ENCODE measurements around the gene FGF4.

FGF4 gene

DNA sequence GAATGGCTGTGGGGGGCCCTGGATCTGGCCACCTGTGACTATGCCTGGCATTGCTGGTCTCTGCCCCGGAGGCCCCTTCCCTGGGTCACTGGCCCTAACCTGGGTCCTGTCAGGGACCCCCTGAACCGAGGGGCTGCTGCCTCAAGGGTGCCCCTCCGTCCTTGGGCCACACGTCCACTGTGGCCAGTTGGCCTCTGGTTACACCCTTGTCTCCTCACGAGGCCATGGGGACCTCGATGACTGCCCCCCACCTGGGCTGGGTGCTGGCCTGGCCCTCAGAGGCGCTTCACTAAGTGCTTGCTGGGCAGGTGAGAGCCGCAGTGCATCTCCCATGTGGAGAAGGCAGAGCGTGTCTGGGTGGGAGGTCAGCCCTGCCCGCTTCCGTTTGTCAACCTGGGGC lies 44.0 kb downstream of the FGF4 start:
- Mint-ChIP-seq H3K27ac (no peak overlapping the region), H3K27me3 (ENCODE audit: low read depth, poor library complexity) (peaks cover 61% of the 10 kb centered on the region), H3K4me1 (peaks cover 22% of the 10 kb centered on the region), H3K36me3 (ENCODE audit: low read depth) (peaks cover 8% of the 10 kb centered on the region), H3K9me3 (peaks cover 19% of the 10 kb centered on the region), H3K4me3 (no peak overlapping the region)
- TF ChIP-seq, protein P1, sequence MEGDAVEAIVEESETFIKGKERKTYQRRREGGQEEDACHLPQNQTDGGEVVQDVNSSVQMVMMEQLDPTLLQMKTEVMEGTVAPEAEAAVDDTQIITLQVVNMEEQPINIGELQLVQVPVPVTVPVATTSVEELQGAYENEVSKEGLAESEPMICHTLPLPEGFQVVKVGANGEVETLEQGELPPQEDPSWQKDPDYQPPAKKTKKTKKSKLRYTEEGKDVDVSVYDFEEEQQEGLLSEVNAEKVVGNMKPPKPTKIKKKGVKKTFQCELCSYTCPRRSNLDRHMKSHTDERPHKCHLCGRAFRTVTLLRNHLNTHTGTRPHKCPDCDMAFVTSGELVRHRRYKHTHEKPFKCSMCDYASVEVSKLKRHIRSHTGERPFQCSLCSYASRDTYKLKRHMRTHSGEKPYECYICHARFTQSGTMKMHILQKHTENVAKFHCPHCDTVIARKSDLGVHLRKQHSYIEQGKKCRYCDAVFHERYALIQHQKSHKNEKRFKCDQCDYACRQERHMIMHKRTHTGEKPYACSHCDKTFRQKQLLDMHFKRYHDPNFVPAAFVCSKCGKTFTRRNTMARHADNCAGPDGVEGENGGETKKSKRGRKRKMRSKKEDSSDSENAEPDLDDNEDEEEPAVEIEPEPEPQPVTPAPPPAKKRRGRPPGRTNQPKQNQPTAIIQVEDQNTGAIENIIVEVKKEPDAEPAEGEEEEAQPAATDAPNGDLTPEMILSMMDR (IDR thresholded peaks at IDR 0.05), result no peak
- no peak for DNase-seq

DNA sequence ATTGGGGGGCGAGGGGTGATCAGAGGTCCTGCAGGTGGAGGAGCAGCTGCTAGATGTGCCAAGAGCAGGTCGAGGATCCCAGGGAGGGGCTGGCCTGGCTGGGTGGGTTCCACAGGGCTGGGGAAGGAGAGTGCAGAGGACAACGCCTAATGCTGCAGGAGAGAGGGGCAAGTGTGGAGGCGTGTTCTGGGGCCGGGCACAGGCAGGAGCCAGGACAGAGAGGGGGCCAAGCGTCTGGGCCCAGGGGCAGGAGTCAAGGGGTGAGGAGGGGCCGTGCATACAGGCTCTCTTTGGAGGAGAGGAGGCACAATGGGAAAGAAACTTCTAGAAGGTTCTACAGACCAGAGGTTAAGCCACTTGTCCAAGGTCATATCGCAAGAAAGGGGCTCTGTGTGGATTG lies 44.6 kb downstream of the FGF4 start:
- Mint-ChIP-seq H3K4me1 (peaks cover 27% of the 10 kb centered on the region), H3K4me3 (no peak overlapping the region), H3K9me3 (peaks cover 19% of the 10 kb centered on the region), H3K27me3 (ENCODE audit: low read depth, poor library complexity) (peaks cover 65% of the 10 kb centered on the region), H3K27ac (no peak overlapping the region), H3K36me3 (ENCODE audit: low read depth) (peaks cover 8% of the 10 kb centered on the region)
- TF ChIP-seq, protein P1 (IDR thresholded peaks at IDR 0.05), result no peak
- DNase-seq, result no peak

DNA sequence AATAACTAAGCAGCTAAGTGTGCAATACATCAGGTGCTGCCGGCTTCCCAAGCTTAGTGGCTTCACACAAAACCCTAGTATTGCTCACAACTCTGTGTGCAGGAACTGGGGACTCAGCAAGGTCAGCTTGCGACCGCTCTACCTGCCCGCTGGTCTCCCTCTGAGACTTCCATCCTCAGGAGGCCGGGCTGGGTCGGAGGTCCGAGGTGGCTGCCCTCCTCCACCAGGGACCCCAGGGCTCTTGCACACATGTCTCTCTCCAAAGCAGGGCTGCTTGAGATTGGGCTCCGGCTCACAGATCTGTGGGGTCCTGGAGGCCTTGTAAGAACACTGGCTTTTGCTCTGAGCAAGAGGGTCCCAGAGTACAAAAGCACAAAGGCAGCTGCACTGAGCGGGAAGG lies 45.9 kb downstream of the FGF4 start:
- H3K36me3 Mint-ChIP-seq (ENCODE audit: low read depth), result peaks cover 5% of the 10 kb centered on the region
- DNase-seq, result no peak
- peaks cover 70% of the 10 kb centered on the region for H3K27me3 Mint-ChIP-seq (ENCODE audit: low read depth, poor library complexity)
- peaks cover 27% of the 10 kb centered on the region for H3K4me1 Mint-ChIP-seq
- no peak overlapping the region for H3K4me3 Mint-ChIP-seq
- H3K9me3 Mint-ChIP-seq, result peaks cover 12% of the 10 kb centered on the region
- H3K27ac Mint-ChIP-seq, result no peak overlapping the region
- TF ChIP-seq, protein P1 (IDR thresholded peaks at IDR 0.05), result no peak

DNA sequence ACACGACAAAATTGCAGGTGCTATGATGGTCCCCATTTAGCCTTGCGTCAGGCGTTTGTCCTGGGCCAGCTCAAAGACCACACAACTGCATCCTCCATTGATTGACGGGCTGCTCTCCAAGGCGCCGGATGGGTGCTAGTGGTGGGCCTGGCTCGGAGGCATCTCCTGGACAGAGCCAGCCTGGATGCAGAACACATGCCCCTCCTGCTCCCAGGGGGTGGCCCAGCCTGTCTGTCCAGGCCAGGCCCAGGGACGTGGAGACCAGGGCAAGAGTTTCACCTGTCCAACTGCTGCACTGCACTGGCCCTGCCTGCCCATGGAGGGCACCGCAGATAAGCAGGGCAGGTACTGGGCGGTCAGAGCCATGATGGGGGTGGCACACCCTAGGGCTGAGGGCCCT lies 47.9 kb downstream of the FGF4 start:
- Mint-ChIP-seq H3K9me3 (no peaks in the 10 kb centered on the region), H3K4me1 (peaks cover 35% of the 10 kb centered on the region), H3K27ac (no peak overlapping the region), H3K27me3 (ENCODE audit: low read depth, poor library complexity) (peaks cover 65% of the 10 kb centered on the region), H3K36me3 (ENCODE audit: low read depth) (no peaks in the 10 kb centered on the region), H3K4me3 (no peak overlapping the region)
- DNase-seq, result no peak
- TF ChIP-seq, protein P1 (IDR thresholded peaks at IDR 0.05), result no peak

DNA sequence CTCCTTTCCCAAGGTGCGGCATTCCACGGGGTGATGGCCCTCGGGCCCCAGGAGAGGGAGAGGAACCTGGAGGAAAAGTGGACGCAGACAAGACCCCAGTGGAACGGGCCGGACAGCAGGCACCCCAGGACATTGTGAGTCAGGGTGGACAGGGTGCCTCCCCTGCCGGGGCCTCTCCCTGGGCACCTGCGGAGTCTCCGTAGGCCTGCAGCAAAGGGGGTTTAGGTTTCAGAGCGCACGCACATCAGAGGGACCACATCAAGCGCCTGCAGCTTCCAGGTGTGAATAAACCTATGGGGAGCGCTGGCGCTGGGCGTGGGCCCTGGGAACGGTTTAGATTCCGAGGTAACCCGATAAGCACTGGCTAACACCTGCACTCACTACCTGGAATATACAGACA lies 48.7 kb downstream of the FGF4 start:
- H3K27me3 Mint-ChIP-seq (ENCODE audit: low read depth, poor library complexity), result peaks cover 60% of the 10 kb centered on the region
- H3K4me1 Mint-ChIP-seq, result peaks cover 40% of the 10 kb centered on the region
- H3K36me3 Mint-ChIP-seq (ENCODE audit: low read depth), result no peaks in the 10 kb centered on the region
- H3K27ac Mint-ChIP-seq, result no peak overlapping the region
- TF ChIP-seq, protein P1 (IDR thresholded peaks at IDR 0.05), result no peak
- no peaks in the 10 kb centered on the region for H3K9me3 Mint-ChIP-seq
- no peak for DNase-seq
- no peak overlapping the region for H3K4me3 Mint-ChIP-seq

DNA sequence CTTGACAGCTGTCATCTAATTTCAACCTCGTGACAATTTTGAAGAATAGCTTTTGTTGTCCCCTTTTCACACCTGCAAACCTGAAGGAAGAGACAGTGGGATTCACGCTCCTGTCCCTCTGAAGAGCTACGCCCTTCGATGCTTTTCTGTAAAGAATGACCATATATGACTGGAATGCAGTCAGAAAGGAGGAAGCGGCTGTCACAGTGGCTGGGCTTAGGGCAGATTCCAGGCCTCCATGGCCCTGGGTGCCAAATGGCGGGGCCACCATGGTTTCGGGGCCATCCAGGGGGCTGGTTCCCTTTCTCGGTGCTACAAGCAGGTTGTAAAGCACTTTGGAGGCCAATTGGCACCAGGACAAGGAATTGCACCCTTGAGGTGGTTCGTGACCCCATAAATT lies 49.1 kb downstream of the FGF4 start:
- no peaks in the 10 kb centered on the region for H3K9me3 Mint-ChIP-seq
- TF ChIP-seq, protein P1 (IDR thresholded peaks at IDR 0.05), result no peak
- peaks cover 59% of the 10 kb centered on the region for H3K27me3 Mint-ChIP-seq (ENCODE audit: low read depth, poor library complexity)
- peaks cover 45% of the 10 kb centered on the region for H3K4me1 Mint-ChIP-seq
- H3K36me3 Mint-ChIP-seq (ENCODE audit: low read depth), result no peaks in the 10 kb centered on the region
- no peak overlapping the region for H3K27ac Mint-ChIP-seq
- no peak overlapping the region for H3K4me3 Mint-ChIP-seq
- no peak for DNase-seq

Data from nephron progenitor cell (in vitro differentiated cells).